GM21529 (cell line): ENCODE data around the gene HOMER1.

ENCODE experiments used
- ATAC-seq: cut with Tn5 transposase; IDR thresholded peaks from one replicate; pipeline ENCODE4 v1.9.1; 2021; ENCODE audit not compliant: unreplicated experiment

HOMER1 gene

DNA sequence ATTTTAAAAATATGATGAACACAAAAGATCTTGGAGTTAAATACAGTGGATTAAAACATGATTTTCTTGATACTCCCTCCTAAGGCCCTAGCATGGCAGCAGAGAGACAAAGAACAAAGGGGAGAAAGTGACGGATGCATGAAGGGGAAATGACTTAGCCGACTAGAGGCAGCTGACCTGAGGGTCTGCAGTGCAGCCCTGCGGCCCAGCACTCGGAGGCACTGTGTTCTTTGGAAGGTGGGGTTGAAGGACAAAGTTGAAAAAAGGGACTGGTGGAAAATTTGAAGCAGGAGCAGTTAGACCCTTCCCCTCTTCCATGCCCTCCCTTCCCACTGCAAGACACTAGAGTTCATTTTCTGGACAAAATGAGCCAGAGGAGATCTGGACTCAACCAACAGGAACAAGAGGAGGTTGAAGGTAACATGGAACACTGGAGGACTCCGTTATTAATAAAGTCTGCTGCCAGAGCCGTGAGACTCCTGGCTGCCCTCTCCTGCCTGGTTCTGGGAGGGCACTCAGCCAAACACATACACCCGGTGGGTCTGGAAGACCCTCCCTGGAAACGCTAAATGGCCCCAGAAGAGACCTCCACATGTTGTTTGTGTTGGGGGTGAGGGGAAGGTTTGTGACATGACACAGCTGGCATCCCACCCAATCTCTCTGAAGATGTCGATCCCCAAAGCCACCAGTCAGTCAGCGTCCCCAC, 179.9 kb downstream of the HOMER1 start:
- no peak for ATAC-seq

DNA sequence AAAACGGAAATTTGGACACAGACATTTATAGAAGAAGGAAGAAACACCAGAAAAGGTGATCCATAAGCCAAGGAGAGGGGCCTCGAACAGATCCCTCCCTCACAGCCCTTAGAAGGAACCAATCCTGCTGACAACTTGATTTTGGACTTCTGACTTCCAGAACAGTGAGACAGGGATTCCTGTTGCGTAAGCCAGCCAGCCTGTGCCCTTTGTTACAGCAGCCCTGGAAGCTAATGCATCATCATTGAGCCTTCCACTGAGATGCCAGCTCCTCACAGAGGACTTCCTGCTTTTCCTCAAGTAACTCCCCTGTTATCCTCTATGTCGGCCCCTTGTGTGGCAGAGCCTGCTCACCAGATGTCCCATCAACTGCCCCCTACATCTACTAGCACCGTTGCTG, 183.9 kb downstream of the HOMER1 start:
- no peak for ATAC-seq

DNA sequence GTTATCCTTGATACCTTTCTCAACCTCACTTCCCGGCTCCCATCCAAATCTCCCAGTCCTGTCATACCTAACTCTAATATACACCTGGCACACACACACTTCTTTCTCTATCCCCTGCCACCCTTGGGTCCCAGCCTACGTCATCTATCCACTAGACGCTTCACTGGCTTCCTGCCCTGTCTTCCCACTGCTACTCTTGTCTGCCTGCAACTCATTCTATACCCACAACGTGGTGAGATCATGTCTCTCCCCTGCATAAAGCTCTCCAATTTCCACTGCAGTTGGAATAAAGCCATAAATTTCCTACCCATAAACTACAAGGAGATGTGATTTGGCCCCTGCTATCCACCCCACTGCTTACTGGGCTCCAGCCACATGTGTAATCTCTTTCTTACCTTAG, 184.5 kb downstream of the HOMER1 start:
- no peak for ATAC-seq
